HEK293 (cell line): ENCODE measurements around the gene AQP6.

Experiments
- CTCF ChIA-PET: fragments of 350-600 bp; formaldehyde crosslinking; extraction: SDS; loops from one replicate; lab custom pipeline; 2021; ENCODE audit warnings: antibody characterized with exemption; lab: Yijun Ruan, JAX
- POLR2A ChIA-PET: fragments of 300-600 bp; formaldehyde crosslinking; extraction: SDS; loops from one replicate; lab custom pipeline; 2020; ENCODE audit warnings: antibody characterized with exemption, inconsistent platforms; lab: Yijun Ruan, JAX
- H3K27ac ChIP-seq: fragments of 200-500 bp; sonication (Bioruptor generic); 2 replicates; pipeline ENCODE4 v1.5.1; 2014; ENCODE audit warnings: low read depth, low read length, control low read depth, inconsistent platforms; ENCODE audit errors: extremely low read depth
- H3K36me3 ChIP-seq, 2 experiments: fragments of 200-500 bp in 1 of 2; sonication (Bioruptor generic) in 1 of 2; 1 replicate in 1 of 2; 2 replicates in 1 of 2; pipeline ENCODE4 v1.5.1; 2014 to 2017; ENCODE audit warnings: inconsistent platforms in 2 of 2, low read length in 2 of 2; ENCODE audit not compliant: control insufficient read depth in 2 of 2, insufficient read depth in 1 of 2
- H3K4me1 ChIP-seq: fragments of 200-500 bp; sonication (Bioruptor generic); 2 replicates; pipeline ENCODE4 v1.5.1; 2014; ENCODE audit warnings: mild to moderate bottlenecking, low read length, inconsistent platforms; ENCODE audit not compliant: control insufficient read depth, insufficient read depth
- H3K4me3 ChIP-seq: 2 replicates; pipeline ENCODE4 v1.5.1; 2011; ENCODE audit warnings: low read depth, mild to moderate bottlenecking, control low read depth, low read length, moderate library complexity
- H3K9me3 ChIP-seq: fragments of 200-500 bp; sonication (Bioruptor generic); 2 replicates; pipeline ENCODE4 v1.5.1; 2014; ENCODE audit warnings: low read depth, low read length, inconsistent platforms; ENCODE audit not compliant: control insufficient read depth, insufficient read depth
- ATF2 ChIP-seq: fragments of 450-650 bp; formaldehyde crosslinking; IDR thresholded peaks from 2 replicates; pipeline ENCODE4 v1.5.1; 2016; ENCODE audit warnings: missing biosample characterization, missing genetic modification characterization, low read depth
- BCL11B ChIP-seq: fragments of 450-650 bp; formaldehyde crosslinking; IDR thresholded peaks from 2 replicates; pipeline ENCODE4 v1.5.1; 2016; ENCODE audit warnings: low read depth, missing biosample characterization, missing genetic modification characterization
- ELK4 ChIP-seq: IDR thresholded peaks from 2 replicates; pipeline ENCODE4 v1.6.1; 2011; ENCODE audit warnings: mild to moderate bottlenecking, low read depth, low read length, borderline replicate concordance
- INSM2 ChIP-seq: fragments of 450-650 bp; formaldehyde crosslinking; IDR thresholded peaks from 2 replicates; pipeline ENCODE4 v1.5.1; 2016; ENCODE audit warnings: missing biosample characterization, missing genetic modification characterization
- KLF7 ChIP-seq: fragments of 450-650 bp; formaldehyde crosslinking; IDR thresholded peaks from 2 replicates; pipeline ENCODE4 v1.5.1; 2016; ENCODE audit warnings: missing biosample characterization, missing genetic modification characterization, borderline replicate concordance
- SCRT2 ChIP-seq: fragments of 450-650 bp; formaldehyde crosslinking; IDR thresholded peaks from 2 replicates; pipeline ENCODE4 v1.5.1; 2016; ENCODE audit warnings: missing biosample characterization, missing genetic modification characterization
- SETDB1 ChIP-seq: IDR thresholded peaks from one replicate; pipeline ENCODE4 v1.6.1; 2017; ENCODE audit warnings: mild to moderate bottlenecking, low read length, moderate library complexity, mixed read lengths; ENCODE audit not compliant: insufficient read length
- ZNF114 ChIP-seq: fragments of 450-650 bp; formaldehyde crosslinking; IDR thresholded peaks from 2 replicates; pipeline ENCODE4 v1.5.0; 2017; ENCODE audit warnings: missing biosample characterization, missing genetic modification characterization
- ZNF121 ChIP-seq: fragments of 450-650 bp; formaldehyde crosslinking; IDR thresholded peaks from 2 replicates; pipeline ENCODE4 v1.5.1; 2016; ENCODE audit warnings: missing biosample characterization, missing genetic modification characterization
- ZNF140 ChIP-seq: fragments of 450-650 bp; formaldehyde crosslinking; IDR thresholded peaks from 2 replicates; pipeline ENCODE4 v1.5.1; 2016; ENCODE audit warnings: missing biosample characterization, missing genetic modification characterization
- ZNF155 ChIP-seq: fragments of 450-650 bp; formaldehyde crosslinking; IDR thresholded peaks from 2 replicates; pipeline ENCODE4 v1.5.1; 2016; ENCODE audit warnings: missing biosample characterization, missing genetic modification characterization
- ZNF169 ChIP-seq: fragments of 450-650 bp; formaldehyde crosslinking; IDR thresholded peaks from 2 replicates; pipeline ENCODE4 v1.5.1; 2016; ENCODE audit warnings: missing biosample characterization, missing genetic modification characterization
- ZNF223 ChIP-seq: fragments of 450-650 bp; formaldehyde crosslinking; IDR thresholded peaks from 2 replicates; pipeline ENCODE4 v1.5.1; 2016; ENCODE audit warnings: missing biosample characterization, missing genetic modification characterization
- ZNF280D ChIP-seq: fragments of 450-650 bp; formaldehyde crosslinking; IDR thresholded peaks from 2 replicates; pipeline ENCODE4 v1.5.1; 2016; ENCODE audit warnings: missing biosample characterization, missing genetic modification characterization
- ZNF302 ChIP-seq: fragments of 450-650 bp; formaldehyde crosslinking; IDR thresholded peaks from 2 replicates; pipeline ENCODE4 v1.5.1; 2016; ENCODE audit warnings: missing biosample characterization, missing genetic modification characterization, low read depth
- ZNF785 ChIP-seq: fragments of 450-650 bp; formaldehyde crosslinking; IDR thresholded peaks from 2 replicates; pipeline ENCODE4 v1.5.1; 2016; ENCODE audit warnings: missing biosample characterization, missing genetic modification characterization
- ZNF837 ChIP-seq: fragments of 450-650 bp; formaldehyde crosslinking; IDR thresholded peaks from 2 replicates; pipeline ENCODE4 v1.5.1; 2016; ENCODE audit warnings: missing biosample characterization, missing genetic modification characterization

AQP6 gene

GRCh38 chr12:49950273-49951251, 22.2 kb upstream of the AQP6 start, which contains the start of gene AQP2:
Gene AQP2 (plus strand): TSS chr12:49950737. CDS start chr12:49950831, 94 bp downstream.
- CTCF ChIA-PET = interaction anchor here (1.4 to 2.5 kb wide), 4 partner anchors 8 to 120 kb away, joined by 4 to 9 read pairs (median 5); no protein-coding TSS in a partner anchor
- POLR2A ChIA-PET = interaction anchor here (0.6 kb wide), 1 partner anchor 45 kb away, joined by 10 read pairs; no protein-coding TSS in a partner anchor
- H3K9me3 ChIP-seq = no peaks in the 10 kb centered on the region
- no peak within 1 kb of the TSS for H3K27ac ChIP-seq
- no peak within 1 kb of the TSS for H3K4me3 ChIP-seq
- H3K36me3 ChIP-seq = no peaks in the 10 kb centered on the region
- no peaks in the 10 kb centered on the region for H3K4me1 ChIP-seq
- TF ChIP-seq INSM2 (tag by site-specific recombination) (no peak), ATF2 (tag by site-specific recombination) (no peak), KLF7 (tag by site-specific recombination) (no peak), SETDB1 (no peak), ZNF169 (tag by site-specific recombination) (no peak), ZNF155 (tag by site-specific recombination) (no peak), ZNF837 (tag by site-specific recombination) (no peak), ZNF302 (tag by site-specific recombination) (no peak)

GRCh38 chr12:49951411-49952240, 21.1 kb upstream of the AQP6 start:
- H3K27ac ChIP-seq = no peak overlapping the region
- H3K4me3 ChIP-seq = no peak overlapping the region
- CTCF ChIA-PET = interaction anchor here (1.9 to 2.5 kb wide), 2 partner anchors 15 to 85 kb away, joined by 6 to 9 read pairs; no protein-coding TSS in a partner anchor
- no peaks in the 10 kb centered on the region for H3K4me1 ChIP-seq
- no peaks in the 10 kb centered on the region for H3K9me3 ChIP-seq
- POLR2A ChIA-PET = no interaction called here
- TF ChIP-seq SCRT2 (tag by site-specific recombination) (no peak), ZNF121 (tag by site-specific recombination) (peak; percentile 22; the same call in 1 of the 2 replicates), BCL11B (tag by site-specific recombination) (no peak), ZNF140 (tag by site-specific recombination) (no peak)
- no peaks in the 10 kb centered on the region for H3K36me3 ChIP-seq

- ChIA-PET POLR2A (no interaction called here), CTCF (interaction anchor here (2.4 kb wide), 1 partner anchor 14 kb away, joined by 8 read pairs; no protein-coding TSS in a partner anchor)
- H3K4me3 ChIP-seq = no peak overlapping the region
- H3K27ac ChIP-seq = no peak overlapping the region
- no peaks in the 10 kb centered on the region for H3K4me1 ChIP-seq
- no peaks in the 10 kb centered on the region for H3K36me3 ChIP-seq
- no peaks in the 10 kb centered on the region for H3K9me3 ChIP-seq
- TF ChIP-seq ZNF280D (tag by site-specific recombination) (no peak), ZNF114 (no peak), ELK4 (no peak), ZNF785 (tag by site-specific recombination) (no peak), ZNF223 (tag by site-specific recombination) (no peak)
Measured at GRCh38 chr12:49952391-49953055, 20.2 kb upstream of the AQP6 start.
